Activated gamma-delta T cell (primary cell): ENCODE data around the gene SPRR2D.
"Not testable (repeated sequence)": the region's sequence is repeated elsewhere in the genome, so short reads cannot be mapped to it uniquely, and the experiment has no call there.

Experiments used
- DNase-seq: peaks from one replicate; lab custom pipeline; 2025; lab: John Stamatoyannopoulos, UW

SPRR2D gene

GRCh38 chr1:153011235-153011758, 29.6 kb downstream of the SPRR2D start:
- not testable (repeated sequence) for DNase-seq

DNA sequence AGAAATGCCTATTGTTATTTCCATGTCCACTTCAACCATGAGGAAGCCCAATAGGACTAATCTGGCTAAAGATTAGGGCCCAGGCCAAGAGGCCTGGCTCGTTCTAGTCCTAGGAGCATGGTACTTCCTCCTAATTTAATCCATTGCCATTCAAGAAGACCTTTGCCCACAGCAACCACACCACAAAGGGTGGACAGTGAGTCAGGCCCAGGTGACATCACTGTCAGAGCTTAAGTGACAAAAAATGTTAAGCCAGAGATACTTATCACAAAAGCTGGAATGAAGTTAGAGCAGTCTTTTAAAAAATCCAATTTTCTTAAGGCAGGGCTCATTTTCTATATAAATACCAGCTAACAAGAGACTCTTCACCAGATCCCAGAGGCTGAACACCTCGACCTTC, 39.5 kb downstream of the SPRR2D start, which contains the start of gene SPRR3:
TSS of gene SPRR3 (plus strand) at position 368 of the 400 bp plus-strand sequence. CDS start 1,272 bp downstream, outside the sequence.
- DNase-seq = no peak

DNA sequence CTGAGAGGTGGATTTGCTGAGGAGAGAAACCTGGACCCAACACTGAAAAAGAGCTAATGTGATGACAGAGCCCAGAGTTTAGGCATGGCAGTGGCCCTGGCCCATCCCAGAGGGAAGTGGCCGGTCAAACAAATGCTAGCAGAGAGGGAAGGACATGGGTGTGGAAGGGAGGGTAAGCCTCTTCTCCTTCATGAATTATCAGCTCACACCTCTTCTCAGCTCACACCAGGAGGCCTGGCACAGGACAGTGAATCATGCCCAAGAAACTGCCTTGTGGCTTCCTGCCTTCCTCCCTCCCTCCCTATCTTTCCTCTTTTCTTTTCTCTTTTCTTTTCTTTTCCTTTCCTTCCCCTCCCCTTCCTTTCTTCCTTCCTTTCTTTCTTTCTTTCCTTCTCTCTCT, 40.6 kb downstream of the SPRR2D start:
- no peak for DNase-seq

DNA sequence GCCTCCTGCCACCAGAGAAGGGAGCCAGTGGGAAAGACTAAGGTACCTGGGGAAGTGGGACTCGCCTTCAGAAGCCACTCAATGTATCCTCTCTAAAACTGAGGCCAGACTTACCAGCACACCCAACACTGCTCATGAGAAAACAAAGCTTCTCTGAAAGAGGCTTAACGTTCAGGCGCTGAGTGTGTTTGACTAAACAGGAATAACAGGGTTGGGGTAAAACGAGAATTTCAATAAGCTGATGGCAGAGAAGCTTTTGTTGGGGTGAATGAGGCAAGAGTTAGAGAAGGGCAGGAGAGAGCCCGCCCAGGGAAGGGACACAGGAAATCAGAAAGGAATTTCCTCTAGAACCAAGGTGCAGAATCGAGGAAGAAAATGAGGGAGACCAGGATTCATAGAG, 41.1 kb downstream of the SPRR2D start:
- DNase-seq = no peak

GRCh38 chr1:152998476-152998875, 42.4 kb downstream of the SPRR2D start:
- DNase-seq = no peak

- no peak for DNase-seq
Measured at GRCh38 chr1:152997901-152998300, 43.0 kb downstream of the SPRR2D start.

DNA sequence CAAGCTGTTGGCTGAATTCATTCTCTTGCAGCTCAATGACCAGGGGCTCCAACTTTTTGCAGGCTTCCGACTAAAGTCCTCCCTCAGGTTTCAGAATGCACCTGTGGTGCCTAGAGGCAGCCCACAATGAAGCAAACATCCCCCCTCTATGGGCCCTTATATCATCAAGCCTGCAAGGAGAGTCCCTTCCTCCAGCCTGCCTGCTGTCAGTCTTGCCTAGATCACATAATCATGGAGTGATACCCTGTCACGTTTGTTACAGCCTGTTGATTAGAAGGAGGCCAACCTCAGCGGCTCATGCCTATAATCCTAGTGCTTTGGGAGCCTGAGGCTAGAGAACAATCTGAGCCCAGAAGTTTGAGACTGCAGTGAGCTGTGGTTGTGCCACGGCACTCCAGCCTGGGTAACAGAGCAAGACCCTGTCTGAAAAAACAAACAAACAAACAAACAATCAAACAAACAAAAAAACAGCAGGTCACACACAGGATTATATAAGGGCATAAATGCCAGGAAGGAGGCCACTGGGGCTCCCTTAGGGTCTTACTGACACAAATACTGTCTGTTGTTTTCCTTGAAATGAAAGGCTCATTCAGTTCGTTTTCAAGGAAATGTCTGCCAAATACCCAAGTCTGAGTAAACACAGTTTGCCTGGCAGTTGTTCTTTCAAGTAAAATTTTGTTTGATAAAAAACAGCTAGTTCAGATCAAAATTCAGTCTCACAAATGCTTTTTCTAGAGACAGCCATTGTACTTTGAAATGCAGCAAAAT, 44.1 kb downstream of the SPRR2D start:
- no peak for DNase-seq

- DNase-seq = no peak
Measured at GRCh38 chr1:152995842-152996241, 45.1 kb downstream of the SPRR2D start.

GRCh38 chr1:152993186-152993585, 47.7 kb downstream of the SPRR2D start:
- DNase-seq = no peak
